CD4-positive, alpha-beta memory T cell (primary cell): Measurements from ENCODE around the gene RNF115. TPM values are rescaled to one million over a fixed set of nuclear protein-coding genes. Genes with fewer than 3 reads are reported as not detected.

ENCODE experiments used
- CTCF ChIA-PET: fragments of 350-600 bp; sonication (Branson Sonifier 250); formaldehyde crosslinking; loops from one replicate; lab custom pipeline; 2021; ENCODE audit warnings: inconsistent platforms; ENCODE audit not compliant: partially characterized antibody; lab: Charles Lee
- POLR2A ChIA-PET: fragments of 350-600 bp; sonication (Branson Sonifier 250); formaldehyde crosslinking; loops from one replicate; lab custom pipeline; 2021; ENCODE audit not compliant: partially characterized antibody; lab: Charles Lee
- DNase-seq, 5 donors: peaks; one replicate each; pipeline versions ENCODE4 v3.0.0 to v3.0.0-alpha.2; 2020 to 2022; ENCODE audit warnings: mixed read lengths in 1 of 5
- H3K27ac ChIP-seq: one replicate; pipeline ENCODE4 v1.7.0; 2013; ENCODE audit warnings: low read depth, low read length
- H3K27me3 ChIP-seq: 2 replicates; pipeline ENCODE4 v1.7.0; 2013; ENCODE audit warnings: mild to moderate bottlenecking, low read length, moderate library complexity; ENCODE audit not compliant: insufficient read depth
- H3K36me3 ChIP-seq: 2 replicates; pipeline ENCODE4 v1.7.0; 2013; ENCODE audit warnings: mild to moderate bottlenecking, low read length, moderate library complexity; ENCODE audit not compliant: insufficient read depth
- H3K4me1 ChIP-seq: 2 replicates; pipeline ENCODE4 v1.7.0; 2013; ENCODE audit warnings: mild to moderate bottlenecking, low read length, moderate library complexity; ENCODE audit not compliant: insufficient read depth
- H3K4me3 ChIP-seq, 2 donors: one replicate each; pipeline ENCODE4 v1.7.0; 2013; ENCODE audit warnings: low read length in 2 of 2, mild to moderate bottlenecking in 1 of 2
- H3K9me3 ChIP-seq, 2 donors: one replicate each; pipeline ENCODE4 v1.7.0; 2013; ENCODE audit warnings: low read length in 2 of 2, control low read depth in 1 of 2; ENCODE audit not compliant: control insufficient read depth in 1 of 2
- H3K27ac Mint-ChIP-seq, 7 donors: one replicate each; pipeline ENCODE4 v1.8.0; 2020 to 2021; ENCODE audit warnings: mixed read lengths in 7 of 7, mild to moderate bottlenecking in 6 of 7, inconsistent platforms in 3 of 7, moderate library complexity in 3 of 7
- H3K27me3 Mint-ChIP-seq, 2 donors: one replicate each; pipeline ENCODE4 v1.8.0; 2020 to 2021; ENCODE audit warnings: mixed read lengths in 2 of 2
- H3K36me3 Mint-ChIP-seq, 2 donors: one replicate each; pipeline ENCODE4 v1.8.0; 2020 to 2021; ENCODE audit warnings: mixed read lengths in 2 of 2, inconsistent platforms in 1 of 2, mild to moderate bottlenecking in 1 of 2
- H3K4me1 Mint-ChIP-seq, 4 donors: one replicate each; pipeline ENCODE4 v1.8.0; 2020 to 2021; ENCODE audit warnings: mixed read lengths in 4 of 4, mild to moderate bottlenecking in 1 of 4
- H3K4me3 Mint-ChIP-seq, 8 donors: one replicate each; pipeline ENCODE4 v1.8.0; 2020 to 2021; ENCODE audit warnings: mixed read lengths in 8 of 8, mild to moderate bottlenecking in 7 of 8, moderate library complexity in 6 of 8, inconsistent platforms in 3 of 8
- H3K9me3 Mint-ChIP-seq, 8 donors: one replicate each; pipeline ENCODE4 v1.8.0; 2020 to 2021; ENCODE audit warnings: mixed read lengths in 8 of 8, mild to moderate bottlenecking in 5 of 8, inconsistent platforms in 3 of 8, moderate library complexity in 1 of 8
- intact Hi-C: fragments of 100-400 bp; cut with micrococcal nuclease; formaldehyde crosslinking; loops from one replicate; pipeline ENCODE4 v1.15.1; 2023
- polyA plus RNA-seq, 2 donors: library from polyadenylated mRNA; unstranded; fragments of 300-500 nt; fragmentation: Illumina TruSeq; gene quantifications; one replicate each; pipeline ENCODE4 v1.2.3, GENCODE V29; 2021
- total RNA-seq, 2 experiments: library from RNA; stranded (reverse); gene quantifications; one replicate each; pipeline ENCODE4 v1.2.3, GENCODE V29; 2021

The RNF115 gene
- total and polyA plus RNA-seq, 4 experiments from 2014 or later, result 3.3 to 15.3 (median 11.4) TPM

- Histone ChIP-seq H3K27ac (no peak overlapping the region), H3K27me3 (no peaks in the 10 kb centered on the region), H3K4me1 (no peaks in the 10 kb centered on the region), H3K4me3 (no peak overlapping the region), H3K9me3 (no peaks in the 10 kb centered on the region), H3K36me3 (peaks cover 10% of the 10 kb centered on the region)
- no peak for DNase-seq
- H3K9me3 Mint-ChIP-seq, result no peaks in the 10 kb centered on the region
- no peaks in the 10 kb centered on the region for H3K27me3 Mint-ChIP-seq
- ChIA-PET CTCF (interaction anchor here (2.0 kb wide), 1 partner anchor 85 kb away, joined by 6 read pairs; the partner anchor contains the start of gene NUDT17), POLR2A (no interaction called here)
- H3K36me3 Mint-ChIP-seq, result peaks cover 48 to 49% of the 10 kb centered on the region in 2 donors
- H3K4me1 Mint-ChIP-seq, result peaks cover 0 to 7% (median 0%) of the 10 kb centered on the region in 4 donors
- no peak overlapping the region for H3K4me3 Mint-ChIP-seq
- peak overlapping the region in 1 of 7 donors; percentile 64 for H3K27ac Mint-ChIP-seq
- intact Hi-C loops, result no loop called here
Measured at GRCh38 chr1:145759721-145760120, 64.2 kb downstream of the RNF115 start.

GRCh38 chr1:145758575-145758974, 65.3 kb downstream of the RNF115 start:
- Histone ChIP-seq H3K9me3 (no peaks in the 10 kb centered on the region), H3K4me1 (no peaks in the 10 kb centered on the region), H3K27ac (no peak overlapping the region), H3K36me3 (peaks cover 10% of the 10 kb centered on the region), H3K27me3 (no peaks in the 10 kb centered on the region), H3K4me3 (no peak overlapping the region)
- Mint-ChIP-seq H3K9me3 (no peaks in the 10 kb centered on the region), H3K4me3 (no peak overlapping the region), H3K4me1 (peaks cover 0 to 7% (median 0%) of the 10 kb centered on the region in 4 donors), H3K36me3 (peaks cover 48 to 52% of the 10 kb centered on the region in 2 donors), H3K27me3 (no peaks in the 10 kb centered on the region), H3K27ac (no peak overlapping the region)
- DNase-seq, result no peak
- POLR2A ChIA-PET, result no interaction called here
- intact Hi-C loops, result no loop called here
- CTCF ChIA-PET, result interaction anchor here (2.0 kb wide), 1 partner anchor 87 kb away, joined by 6 read pairs; the partner anchor contains the start of gene NUDT17

- no peaks in the 10 kb centered on the region for H3K9me3 ChIP-seq
- H3K27me3 ChIP-seq, result no peaks in the 10 kb centered on the region
- ChIA-PET POLR2A (no interaction called here), CTCF (interaction anchor here (1.0 to 2.0 kb wide), 3 partner anchors 12 to 87 kb away, joined by 3 to 6 read pairs (median 3); partner anchors contain the start of gene NUDT17)
- H3K36me3 ChIP-seq, result peaks cover 13% of the 10 kb centered on the region
- no peak overlapping the region for H3K27ac Mint-ChIP-seq
- H3K4me3 Mint-ChIP-seq, result no peak overlapping the region
- peaks cover 0 to 7% (median 0%) of the 10 kb centered on the region in 4 donors for H3K4me1 Mint-ChIP-seq
- H3K9me3 Mint-ChIP-seq, result no peaks in the 10 kb centered on the region
- no peak overlapping the region for H3K27ac ChIP-seq
- no peak overlapping the region for H3K4me3 ChIP-seq
- intact Hi-C loops, result no loop called here
- peaks cover 47 to 51% of the 10 kb centered on the region in 2 donors for H3K36me3 Mint-ChIP-seq
- DNase-seq, result no peak
- no peaks in the 10 kb centered on the region for H3K4me1 ChIP-seq
- H3K27me3 Mint-ChIP-seq, result no peaks in the 10 kb centered on the region
Measured at GRCh38 chr1:145758116-145758515, 65.8 kb downstream of the RNF115 start.

GRCh38 chr1:145757420-145757819, 66.5 kb downstream of the RNF115 start:
- Histone ChIP-seq H3K4me1 (no peaks in the 10 kb centered on the region), H3K36me3 (peaks cover 16% of the 10 kb centered on the region), H3K27me3 (no peaks in the 10 kb centered on the region), H3K4me3 (no peak overlapping the region), H3K9me3 (no peaks in the 10 kb centered on the region), H3K27ac (no peak overlapping the region)
- intact Hi-C loops, result no loop called here
- CTCF ChIA-PET, result interaction anchor here (1.0 to 1.1 kb wide), 3 partner anchors 11 to 15 kb away, joined by 3 read pairs; no protein-coding TSS in a partner anchor
- DNase-seq, result no peak
- Mint-ChIP-seq H3K27me3 (no peaks in the 10 kb centered on the region), H3K4me1 (peaks cover 0 to 7% (median 0%) of the 10 kb centered on the region in 4 donors), H3K4me3 (no peak overlapping the region), H3K27ac (peak overlapping the region in 1 of 7 donors; percentile 13), H3K36me3 (peaks cover 41 to 51% of the 10 kb centered on the region in 2 donors), H3K9me3 (no peaks in the 10 kb centered on the region)
- POLR2A ChIA-PET, result no interaction called here

- no peaks in the 10 kb centered on the region for H3K4me1 Mint-ChIP-seq
- H3K27me3 ChIP-seq, result no peaks in the 10 kb centered on the region
- no peaks in the 10 kb centered on the region for H3K27me3 Mint-ChIP-seq
- no peak overlapping the region for H3K4me3 ChIP-seq
- ChIA-PET POLR2A (no interaction called here), CTCF (interaction anchor here (0.7 kb wide), 1 partner anchor 31 kb away, joined by 4 read pairs; no protein-coding TSS in a partner anchor)
- H3K36me3 ChIP-seq, result peaks cover 59% of the 10 kb centered on the region
- H3K36me3 Mint-ChIP-seq, result peaks cover 45 to 68% of the 10 kb centered on the region in 2 donors
- peak in 1 of 5 donors; percentile 27 for DNase-seq
- H3K4me3 Mint-ChIP-seq, result no peak overlapping the region
- intact Hi-C loops, result no loop called here
- peaks cover 0 to 2% (median 0%) of the 10 kb centered on the region in 8 donors for H3K9me3 Mint-ChIP-seq
- H3K4me1 ChIP-seq, result no peaks in the 10 kb centered on the region
- H3K27ac ChIP-seq, result no peak overlapping the region
- H3K27ac Mint-ChIP-seq, result peak overlapping the region in 2 of 7 donors; percentile 27 to 42
- H3K9me3 ChIP-seq, result no peaks in the 10 kb centered on the region
Measured at GRCh38 chr1:145751491-145752037, 72.3 kb downstream of the RNF115 start.

- H3K27me3 Mint-ChIP-seq, result no peaks in the 10 kb centered on the region
- CTCF ChIA-PET, result no interaction called here
- Histone ChIP-seq H3K36me3 (peaks cover 63% of the 10 kb centered on the region), H3K27ac (no peak overlapping the region), H3K4me3 (no peak overlapping the region), H3K9me3 (no peaks in the 10 kb centered on the region), H3K4me1 (no peaks in the 10 kb centered on the region), H3K27me3 (no peaks in the 10 kb centered on the region)
- H3K4me1 Mint-ChIP-seq, result no peaks in the 10 kb centered on the region
- DNase-seq, result no peak
- H3K27ac Mint-ChIP-seq, result no peak overlapping the region
- H3K4me3 Mint-ChIP-seq, result no peak overlapping the region
- intact Hi-C loops, result no loop called here
- POLR2A ChIA-PET, result no interaction called here
- peaks cover 0 to 2% (median 0%) of the 10 kb centered on the region in 8 donors for H3K9me3 Mint-ChIP-seq
- H3K36me3 Mint-ChIP-seq, result peaks cover 44 to 67% of the 10 kb centered on the region in 2 donors
Measured at GRCh38 chr1:145750426-145750825, 73.5 kb downstream of the RNF115 start.

- H3K27ac ChIP-seq, result no peak overlapping the region
- H3K4me1 Mint-ChIP-seq, result no peaks in the 10 kb centered on the region
- intact Hi-C loops, result no loop called here
- no peaks in the 10 kb centered on the region for H3K4me1 ChIP-seq
- H3K27me3 Mint-ChIP-seq, result no peaks in the 10 kb centered on the region
- POLR2A ChIA-PET, result no interaction called here
- peaks cover 65 to 79% of the 10 kb centered on the region in 2 donors for H3K36me3 Mint-ChIP-seq
- H3K4me3 Mint-ChIP-seq, result no peak overlapping the region
- peaks cover 0 to 2% (median 0%) of the 10 kb centered on the region in 8 donors for H3K9me3 Mint-ChIP-seq
- H3K4me3 ChIP-seq, result no peak overlapping the region
- H3K9me3 ChIP-seq, result no peaks in the 10 kb centered on the region
- DNase-seq, result no peak
- CTCF ChIA-PET, result no interaction called here
- H3K27me3 ChIP-seq, result no peaks in the 10 kb centered on the region
- peaks cover 66% of the 10 kb centered on the region for H3K36me3 ChIP-seq
- H3K27ac Mint-ChIP-seq, result peak overlapping the region in 1 of 7 donors; percentile 77
Measured at GRCh38 chr1:145747398-145748247, 76.3 kb downstream of the RNF115 start.
